ENCODE results near the gene SMIM12. TPM values are rescaled to one million over a fixed set of nuclear protein-coding genes. Genes with fewer than 3 reads are reported as not detected.
A peak's percentile ranks its signal among the peaks of the same experiment; 100 is the strongest.

Gene SMIM12
- total RNA-seq, 1 donor from 2014 or later: 39.6 TPM

- TF ChIP-seq, protein P1, sequence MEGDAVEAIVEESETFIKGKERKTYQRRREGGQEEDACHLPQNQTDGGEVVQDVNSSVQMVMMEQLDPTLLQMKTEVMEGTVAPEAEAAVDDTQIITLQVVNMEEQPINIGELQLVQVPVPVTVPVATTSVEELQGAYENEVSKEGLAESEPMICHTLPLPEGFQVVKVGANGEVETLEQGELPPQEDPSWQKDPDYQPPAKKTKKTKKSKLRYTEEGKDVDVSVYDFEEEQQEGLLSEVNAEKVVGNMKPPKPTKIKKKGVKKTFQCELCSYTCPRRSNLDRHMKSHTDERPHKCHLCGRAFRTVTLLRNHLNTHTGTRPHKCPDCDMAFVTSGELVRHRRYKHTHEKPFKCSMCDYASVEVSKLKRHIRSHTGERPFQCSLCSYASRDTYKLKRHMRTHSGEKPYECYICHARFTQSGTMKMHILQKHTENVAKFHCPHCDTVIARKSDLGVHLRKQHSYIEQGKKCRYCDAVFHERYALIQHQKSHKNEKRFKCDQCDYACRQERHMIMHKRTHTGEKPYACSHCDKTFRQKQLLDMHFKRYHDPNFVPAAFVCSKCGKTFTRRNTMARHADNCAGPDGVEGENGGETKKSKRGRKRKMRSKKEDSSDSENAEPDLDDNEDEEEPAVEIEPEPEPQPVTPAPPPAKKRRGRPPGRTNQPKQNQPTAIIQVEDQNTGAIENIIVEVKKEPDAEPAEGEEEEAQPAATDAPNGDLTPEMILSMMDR (IDR thresholded peaks at IDR 0.05): no peak
- H3K4me1 Mint-ChIP-seq (ENCODE audit: unreplicated experiment): no peaks in the 10 kb centered on the region
- no peak overlapping the region for H3K27ac Mint-ChIP-seq (ENCODE audit: unreplicated experiment)
These were observed 30.3 kb downstream of the SMIM12 start for GRCh38 chr1:34829250-34829649.

DNA sequence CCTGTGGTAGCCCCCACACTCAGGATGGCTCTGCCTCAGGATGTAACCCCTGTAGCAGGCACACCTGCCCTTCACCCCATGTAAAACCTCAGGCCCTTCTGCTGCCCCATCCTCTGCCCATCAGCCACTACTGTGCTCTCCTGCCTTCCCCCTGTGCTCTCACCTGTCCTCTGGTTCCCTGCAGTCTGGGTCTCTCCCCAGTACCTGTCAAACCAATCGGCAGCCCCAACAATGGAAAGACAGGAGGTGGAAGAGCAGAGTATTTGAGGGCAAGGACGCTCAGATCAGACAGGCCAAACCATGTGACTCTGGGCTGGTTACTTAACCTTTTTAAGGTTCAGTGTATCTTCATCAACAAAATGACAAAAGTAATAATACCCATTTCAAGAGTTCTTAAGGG, 30.9 kb downstream of the SMIM12 start:
- Mint-ChIP-seq H3K27ac (ENCODE audit: unreplicated experiment) (no peak overlapping the region), H3K4me1 (ENCODE audit: unreplicated experiment) (no peaks in the 10 kb centered on the region), H3K4me3 (ENCODE audit: unreplicated experiment) (no peak overlapping the region), H3K36me3 (ENCODE audit: unreplicated experiment) (no peaks in the 10 kb centered on the region), H3K9me3 (ENCODE audit: unreplicated experiment) (peaks cover 6% of the 10 kb centered on the region), H3K27me3 (ENCODE audit: unreplicated experiment) (peaks cover 2% of the 10 kb centered on the region)
- TF ChIP-seq, protein P1 (IDR thresholded peaks at IDR 0.05): no peak
- peak; percentile 49 for DNase-seq (ENCODE audit: extremely low spot score, unreplicated experiment)

More at GRCh38 chr1:34829250-34829649, 30.3 kb downstream of the SMIM12 start:
- no peaks in the 10 kb centered on the region for H3K36me3 Mint-ChIP-seq (ENCODE audit: unreplicated experiment)
- H3K27me3 Mint-ChIP-seq (ENCODE audit: unreplicated experiment): no peaks in the 10 kb centered on the region
- H3K4me3 Mint-ChIP-seq (ENCODE audit: unreplicated experiment): no peak overlapping the region
- H3K9me3 Mint-ChIP-seq (ENCODE audit: unreplicated experiment): no peaks in the 10 kb centered on the region
- peak; percentile 54 for DNase-seq (ENCODE audit: extremely low spot score, unreplicated experiment)

GRCh38 chr1:34827341-34827941, 32.1 kb downstream of the SMIM12 start:
- DNase-seq (ENCODE audit: extremely low spot score, unreplicated experiment): peak; percentile 62
- Mint-ChIP-seq H3K4me1 (ENCODE audit: unreplicated experiment) (no peaks in the 10 kb centered on the region), H3K9me3 (ENCODE audit: unreplicated experiment) (peaks cover 7% of the 10 kb centered on the region), H3K27me3 (ENCODE audit: unreplicated experiment) (peaks cover 2% of the 10 kb centered on the region), H3K27ac (ENCODE audit: unreplicated experiment) (no peak overlapping the region), H3K4me3 (ENCODE audit: unreplicated experiment) (no peak overlapping the region), H3K36me3 (ENCODE audit: unreplicated experiment) (no peaks in the 10 kb centered on the region)
- TF ChIP-seq, protein P1 (IDR thresholded peaks at IDR 0.05): no peak

GRCh38 chr1:34825455-34826091, 34.0 kb downstream of the SMIM12 start:
- H3K36me3 Mint-ChIP-seq (ENCODE audit: unreplicated experiment): no peaks in the 10 kb centered on the region
- no peaks in the 10 kb centered on the region for H3K4me1 Mint-ChIP-seq (ENCODE audit: unreplicated experiment)
- H3K27me3 Mint-ChIP-seq (ENCODE audit: unreplicated experiment): peaks cover 2% of the 10 kb centered on the region
- peaks cover 8% of the 10 kb centered on the region for H3K9me3 Mint-ChIP-seq (ENCODE audit: unreplicated experiment)
- peak; percentile 69 for DNase-seq (ENCODE audit: extremely low spot score, unreplicated experiment)
- H3K4me3 Mint-ChIP-seq (ENCODE audit: unreplicated experiment): no peak overlapping the region
- TF ChIP-seq, protein P1 (IDR thresholded peaks at IDR 0.05): no peak
- H3K27ac Mint-ChIP-seq (ENCODE audit: unreplicated experiment): no peak overlapping the region

GRCh38 chr1:34824817-34825454, 34.6 kb downstream of the SMIM12 start:
- H3K27me3 Mint-ChIP-seq (ENCODE audit: unreplicated experiment): peaks cover 2% of the 10 kb centered on the region
- H3K36me3 Mint-ChIP-seq (ENCODE audit: unreplicated experiment): no peaks in the 10 kb centered on the region
- TF ChIP-seq, protein P1 (IDR thresholded peaks at IDR 0.05): no peak
- H3K4me3 Mint-ChIP-seq (ENCODE audit: unreplicated experiment): no peak overlapping the region
- no peaks in the 10 kb centered on the region for H3K4me1 Mint-ChIP-seq (ENCODE audit: unreplicated experiment)
- H3K27ac Mint-ChIP-seq (ENCODE audit: unreplicated experiment): no peak overlapping the region
- no peak for DNase-seq (ENCODE audit: extremely low spot score, unreplicated experiment)
- H3K9me3 Mint-ChIP-seq (ENCODE audit: unreplicated experiment): peaks cover 13% of the 10 kb centered on the region
